ENCODE measurements around the gene CD300LG. TPM values are rescaled to one million over a fixed set of nuclear protein-coding genes. Genes with fewer than 3 reads are reported as not detected.
A peak's percentile ranks its signal among the peaks of the same experiment; 100 is the strongest.
"Not testable (repeated sequence)": the region's sequence is repeated elsewhere in the genome, so short reads cannot be mapped to it uniquely, and the experiment has no call there.

The CD300LG gene
- polyA plus RNA-seq, 1 donor (not counting 4 experiments of a cell fraction or from before 2014, with no cell fraction given), result not detected

GRCh38 chr17:43892647-43892952 is 45.6 kb downstream of the CD300LG start:
- Histone ChIP-seq H3K36me3 (ENCODE audit: control insufficient read depth in 2 of 2, extremely low read depth in 1 of 2, insufficient read depth in 2 of 2, low read length in 2 of 2) (no peaks in the 10 kb centered on the region), H3K4me3 (ENCODE audit: control insufficient read depth in 2 of 3, extremely low read depth in 1 of 3, insufficient read depth in 2 of 3, low read depth in 1 of 3, low read length in 3 of 3) (no peak overlapping the region), H3K27ac (ENCODE audit: control insufficient read depth, insufficient read depth, low read length) (no peak overlapping the region), H3K4me2 (ENCODE audit: control insufficient read depth, extremely low read depth, insufficient read depth, low read depth, low read length) (no peak overlapping the region), H3K79me2 (ENCODE audit: control insufficient read depth, insufficient read depth, low read length) (no peaks in the 10 kb centered on the region), H4K20me1 (ENCODE audit: control insufficient read depth, extremely low read depth, insufficient read depth, low read length) (no peaks in the 10 kb centered on the region), H3K27me3 (ENCODE audit: control insufficient read depth, extremely low read depth, insufficient read depth, low read length) (peaks cover 13% of the 10 kb centered on the region), H3K9me3 (ENCODE audit: control insufficient read depth, low read depth, low read length) (no peaks in the 10 kb centered on the region), H3K4me1 (ENCODE audit: control insufficient read depth, extremely low read depth, insufficient read depth, low read length) (peaks cover 1% of the 10 kb centered on the region), H3K9ac (ENCODE audit: control insufficient read depth, extremely low read depth, insufficient read depth, low read length) (no peak overlapping the region), H3K9me1 (ENCODE audit: control insufficient read depth, extremely low read depth, insufficient read depth, low read length) (no peaks in the 10 kb centered on the region), H2AFZ (ENCODE audit: control insufficient read depth, low read length) (no peak overlapping the region)
- FAIRE-seq (no peak), DNase-seq (ENCODE audit: low read depth, low spot score) (no peak)
- no peak for TF ChIP-seq EZH2 (IDR thresholded peaks at IDR 0.05; ENCODE audit: low read length)
- TF ChIP-seq CTCF (optimal IDR thresholded peaks at IDR 0.05 in 1 of 3, IDR thresholded peaks at IDR 0.05 in 1 of 3, conservative IDR thresholded peaks at IDR 0.05 in 1 of 3; ENCODE audit: extremely low read depth in 1 of 3, insufficient read depth in 2 of 3, low read length in 3 of 3), result no peak
- dilution Hi-C loops (cut with MboI; ENCODE audit: extremely low pct_ligation_motif_present, low sequenced_read_pairs), result no loop called here

DNA sequence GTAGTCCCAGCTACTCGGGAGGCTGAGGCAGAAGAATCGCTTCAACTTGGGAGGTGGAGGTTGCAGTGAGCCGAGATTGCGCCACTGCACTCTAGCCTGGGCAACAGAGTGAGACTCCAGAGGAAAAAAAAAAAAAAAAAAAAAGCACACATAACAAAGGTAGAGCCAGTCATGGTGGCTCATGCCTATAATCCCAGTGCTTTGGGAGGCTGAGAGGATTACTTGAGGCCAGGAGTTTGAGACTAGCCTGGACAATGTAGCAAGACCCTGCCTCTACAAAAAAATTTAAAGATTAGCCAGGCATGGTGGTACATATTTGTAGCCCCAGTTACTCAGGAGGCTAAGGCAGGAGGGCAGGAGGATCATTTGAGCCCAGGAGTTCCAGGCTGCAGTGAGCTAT is 47.5 kb downstream of the CD300LG start:
- H3K4me1 ChIP-seq (ENCODE audit: control insufficient read depth, extremely low read depth, insufficient read depth, low read length); H3K36me3 ChIP-seq (ENCODE audit: control insufficient read depth in 2 of 2, extremely low read depth in 1 of 2, insufficient read depth in 2 of 2, low read length in 2 of 2); H3K4me3 ChIP-seq (ENCODE audit: control insufficient read depth in 2 of 3, extremely low read depth in 1 of 3, insufficient read depth in 2 of 3, low read depth in 1 of 3, low read length in 3 of 3); H2AFZ ChIP-seq (ENCODE audit: control insufficient read depth, low read length); H3K4me2 ChIP-seq (ENCODE audit: control insufficient read depth, extremely low read depth, insufficient read depth, low read depth, low read length); H4K20me1 ChIP-seq (ENCODE audit: control insufficient read depth, extremely low read depth, insufficient read depth, low read length); dilution Hi-C loops (cut with MboI; ENCODE audit: extremely low pct_ligation_motif_present, low sequenced_read_pairs); H3K79me2 ChIP-seq (ENCODE audit: control insufficient read depth, insufficient read depth, low read length); H3K9ac ChIP-seq (ENCODE audit: control insufficient read depth, extremely low read depth, insufficient read depth, low read length); H3K27ac ChIP-seq (ENCODE audit: control insufficient read depth, insufficient read depth, low read length); FAIRE-seq; H3K9me3 ChIP-seq (ENCODE audit: control insufficient read depth, low read depth, low read length); DNase-seq (ENCODE audit: low read depth, low spot score); H3K9me1 ChIP-seq (ENCODE audit: control insufficient read depth, extremely low read depth, insufficient read depth, low read length): not testable (repeated sequence)
- H3K27me3 ChIP-seq (ENCODE audit: control insufficient read depth, extremely low read depth, insufficient read depth, low read length), result peaks cover 13% of the 10 kb centered on the region

DNA sequence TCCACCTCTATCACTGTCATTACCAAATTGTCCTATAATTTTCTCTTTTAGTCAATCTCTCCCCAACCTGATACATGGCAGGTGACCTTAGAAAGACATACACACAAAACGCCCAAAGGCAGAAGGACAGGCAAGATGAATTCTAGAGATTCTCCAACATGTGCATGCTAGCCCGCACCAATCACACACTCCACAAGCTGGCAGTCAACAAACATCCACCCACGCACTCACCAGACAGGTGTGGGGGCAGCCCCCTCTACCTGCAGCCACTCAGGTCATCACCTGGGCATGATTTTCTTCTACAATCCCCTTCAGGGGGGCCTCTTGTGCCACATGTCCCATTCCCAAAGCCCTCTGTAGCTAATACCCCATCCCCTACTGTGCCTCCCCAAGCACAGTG is 50.9 kb downstream of the CD300LG start:
- Histone ChIP-seq H4K20me1 (ENCODE audit: control insufficient read depth, extremely low read depth, insufficient read depth, low read length) (no peaks in the 10 kb centered on the region), H3K36me3 (ENCODE audit: control insufficient read depth in 2 of 2, extremely low read depth in 1 of 2, insufficient read depth in 2 of 2, low read length in 2 of 2) (no peaks in the 10 kb centered on the region), H3K79me2 (ENCODE audit: control insufficient read depth, insufficient read depth, low read length) (no peaks in the 10 kb centered on the region), H3K9ac (ENCODE audit: control insufficient read depth, extremely low read depth, insufficient read depth, low read length) (no peak overlapping the region), H3K27me3 (ENCODE audit: control insufficient read depth, extremely low read depth, insufficient read depth, low read length) (peaks cover 21% of the 10 kb centered on the region), H3K27ac (ENCODE audit: control insufficient read depth, insufficient read depth, low read length) (no peak overlapping the region), H3K4me3 (ENCODE audit: control insufficient read depth in 2 of 3, extremely low read depth in 1 of 3, insufficient read depth in 2 of 3, low read depth in 1 of 3, low read length in 3 of 3) (no peak overlapping the region), H3K9me3 (ENCODE audit: control insufficient read depth, low read depth, low read length) (no peaks in the 10 kb centered on the region), H2AFZ (ENCODE audit: control insufficient read depth, low read length) (no peak overlapping the region), H3K4me2 (ENCODE audit: control insufficient read depth, extremely low read depth, insufficient read depth, low read depth, low read length) (no peak overlapping the region), H3K4me1 (ENCODE audit: control insufficient read depth, extremely low read depth, insufficient read depth, low read length) (peaks cover 14% of the 10 kb centered on the region), H3K9me1 (ENCODE audit: control insufficient read depth, extremely low read depth, insufficient read depth, low read length) (no peaks in the 10 kb centered on the region)
- DNase-seq (ENCODE audit: low read depth, low spot score), result no peak
- dilution Hi-C loops (cut with MboI; ENCODE audit: extremely low pct_ligation_motif_present, low sequenced_read_pairs), result no loop called here
- FAIRE-seq, result no peak
- TF ChIP-seq CTCF (optimal IDR thresholded peaks at IDR 0.05 in 1 of 3, IDR thresholded peaks at IDR 0.05 in 1 of 3, conservative IDR thresholded peaks at IDR 0.05 in 1 of 3; ENCODE audit: extremely low read depth in 1 of 3, insufficient read depth in 2 of 3, low read length in 3 of 3) (peak in 1 of 3 experiments; percentile 22), EZH2 (IDR thresholded peaks at IDR 0.05; ENCODE audit: low read length) (no peak)
